GM18511 (cell line): ENCODE data around the gene VAV3.

Source experiments
- ATAC-seq: cut with Tn5 transposase; IDR thresholded peaks from one replicate; pipeline ENCODE4 v1.9.1; 2021; ENCODE audit warnings: mild to moderate bottlenecking, moderate library complexity; ENCODE audit not compliant: unreplicated experiment

Gene VAV3

GRCh38 chr1:107803579-107803978 is 161.4 kb downstream of the VAV3 start:
- ATAC-seq = no peak

DNA sequence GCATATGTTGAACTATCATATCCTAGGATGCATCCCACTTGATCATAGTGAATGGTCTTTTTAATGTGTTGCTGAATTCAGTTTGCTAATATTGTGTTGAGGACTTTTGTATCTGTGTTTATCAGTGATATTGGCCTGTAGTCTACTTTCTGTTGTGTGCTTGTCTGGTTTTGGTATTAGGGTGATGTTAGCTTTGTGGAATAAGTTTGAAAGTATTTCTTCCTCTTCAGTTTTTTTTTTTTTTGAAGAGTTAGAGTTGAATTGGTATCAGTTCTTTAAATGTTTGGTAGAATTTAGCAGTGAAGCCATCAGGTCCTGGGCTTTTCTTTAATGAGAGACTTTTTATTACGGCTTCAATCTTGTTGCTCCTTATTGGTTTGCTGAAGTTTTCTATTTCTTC is 162.3 kb downstream of the VAV3 start:
- ATAC-seq = no peak

- no peak for ATAC-seq
These were observed 169.0 kb downstream of the VAV3 start for GRCh38 chr1:107795994-107796393.

- no peak for ATAC-seq
These were observed 169.5 kb downstream of the VAV3 start for GRCh38 chr1:107795441-107795840.

DNA sequence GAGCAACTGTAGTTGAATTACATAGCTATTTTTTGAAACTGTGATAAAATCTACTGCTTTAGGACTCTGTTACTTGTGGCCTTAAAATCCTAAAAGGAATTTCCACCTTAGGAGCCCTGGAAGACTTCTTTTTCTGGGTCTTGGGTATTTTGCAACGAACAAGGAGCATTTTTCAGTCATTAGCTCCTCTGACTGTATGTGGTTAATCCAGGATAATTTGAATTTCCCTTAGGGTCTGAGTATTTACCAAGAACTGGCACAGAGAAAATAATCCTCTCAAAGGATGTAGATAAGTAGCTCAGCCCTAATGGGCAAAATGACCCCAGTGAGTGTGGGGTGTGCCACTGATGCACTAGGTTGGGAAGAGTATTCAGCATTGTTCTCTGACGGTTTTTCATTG is 170.4 kb downstream of the VAV3 start:
- ATAC-seq = no peak

- no peak for ATAC-seq
These were observed 171.0 kb downstream of the VAV3 start for GRCh38 chr1:107793896-107794453.

DNA sequence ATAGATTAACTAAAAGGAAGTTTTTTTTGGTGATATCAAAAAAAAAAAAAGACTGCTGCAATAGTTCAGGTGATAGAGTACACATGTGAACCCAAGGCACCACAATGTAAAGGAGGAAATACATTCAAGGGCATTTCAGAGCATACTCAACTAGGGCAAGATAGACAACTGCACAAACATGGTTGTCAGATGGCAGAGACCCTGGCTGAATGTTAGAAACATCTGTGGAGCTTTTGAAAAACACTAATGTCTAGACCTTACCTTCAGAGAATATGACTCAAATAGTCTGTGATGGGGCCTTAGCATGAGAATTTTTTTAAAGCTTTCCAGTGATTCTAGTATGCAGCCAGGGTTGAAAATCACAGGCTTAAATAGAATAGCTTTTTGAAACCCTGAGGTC is 173.6 kb downstream of the VAV3 start:
- no peak for ATAC-seq

DNA sequence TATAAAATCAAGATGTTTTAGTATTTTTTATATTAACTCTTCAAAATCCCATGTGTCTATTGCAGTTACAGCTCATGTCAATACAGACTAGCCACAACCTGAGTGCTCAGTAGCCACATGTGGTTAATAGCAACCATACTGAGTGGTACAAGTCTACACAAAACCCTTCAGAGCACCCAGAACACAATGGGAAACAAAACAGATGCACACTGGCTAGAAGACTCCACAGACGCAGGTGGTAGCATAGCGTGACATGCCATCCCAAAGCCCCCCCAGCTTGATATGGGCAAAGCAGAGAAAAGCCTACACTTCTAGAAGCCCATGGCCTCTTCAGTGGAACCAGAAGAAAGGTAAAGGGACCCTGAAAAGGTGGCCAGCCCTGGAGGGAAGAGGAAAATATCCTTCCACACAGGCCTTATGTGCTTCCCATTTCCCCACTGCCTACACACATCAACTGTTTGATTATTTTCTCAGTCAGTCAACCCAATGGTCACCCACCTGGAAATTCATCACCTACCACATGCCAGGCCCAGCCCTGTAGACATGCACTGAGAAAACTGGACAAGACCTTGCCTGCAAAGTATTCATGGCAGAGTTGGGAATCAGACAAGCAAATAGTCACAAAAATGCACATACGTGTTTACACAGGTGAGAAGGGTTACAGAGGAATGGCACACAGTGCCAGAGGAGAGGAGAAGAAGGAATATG is 175.0 kb downstream of the VAV3 start:
- ATAC-seq = no peak

DNA sequence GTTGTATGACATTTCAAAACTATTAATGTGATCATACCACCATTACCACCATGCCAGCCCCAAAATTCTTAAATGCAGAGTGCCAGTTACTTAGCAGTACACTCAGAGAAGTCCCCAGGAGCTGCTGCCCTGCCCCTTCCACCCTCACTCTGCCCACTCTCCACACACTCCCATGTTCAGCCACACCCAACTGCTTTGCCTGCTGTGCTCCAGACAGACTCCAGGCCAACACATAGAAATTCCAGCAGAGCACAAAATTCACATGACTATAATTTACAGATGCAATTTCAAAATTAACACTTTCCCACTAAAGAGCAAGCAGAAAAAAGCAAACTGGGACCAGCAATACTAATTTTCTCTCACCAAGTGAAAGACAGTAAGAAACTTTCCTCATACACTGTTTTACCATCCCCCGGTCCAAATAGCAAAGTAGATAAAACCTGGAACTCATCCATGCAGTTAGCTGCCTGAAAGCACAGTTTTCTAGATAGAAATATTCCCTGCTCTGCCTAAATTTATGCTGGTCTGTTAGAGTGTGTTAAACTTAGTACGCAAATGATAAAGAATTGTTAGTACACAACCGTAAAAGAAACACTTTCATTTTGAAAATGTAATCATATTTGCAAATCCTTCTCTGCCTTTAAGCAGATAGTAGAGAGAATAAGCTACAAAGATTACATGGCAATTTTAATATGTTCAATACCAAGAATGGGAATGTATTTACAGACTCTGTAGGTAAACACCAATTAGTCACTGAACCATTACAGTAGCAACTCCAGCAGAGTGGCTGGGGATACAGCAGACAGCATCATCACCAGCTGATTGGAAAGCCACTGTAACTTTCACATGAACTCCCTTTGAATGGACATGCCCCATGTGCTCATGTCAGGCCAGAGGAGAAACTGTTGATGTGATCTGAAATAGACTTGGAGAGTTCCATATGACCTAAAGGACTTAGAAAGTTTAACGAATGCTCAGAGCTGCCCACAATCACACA is 176.5 kb downstream of the VAV3 start:
- ATAC-seq = no peak

GRCh38 chr1:107787299-107787698 is 177.7 kb downstream of the VAV3 start:
- no peak for ATAC-seq

DNA sequence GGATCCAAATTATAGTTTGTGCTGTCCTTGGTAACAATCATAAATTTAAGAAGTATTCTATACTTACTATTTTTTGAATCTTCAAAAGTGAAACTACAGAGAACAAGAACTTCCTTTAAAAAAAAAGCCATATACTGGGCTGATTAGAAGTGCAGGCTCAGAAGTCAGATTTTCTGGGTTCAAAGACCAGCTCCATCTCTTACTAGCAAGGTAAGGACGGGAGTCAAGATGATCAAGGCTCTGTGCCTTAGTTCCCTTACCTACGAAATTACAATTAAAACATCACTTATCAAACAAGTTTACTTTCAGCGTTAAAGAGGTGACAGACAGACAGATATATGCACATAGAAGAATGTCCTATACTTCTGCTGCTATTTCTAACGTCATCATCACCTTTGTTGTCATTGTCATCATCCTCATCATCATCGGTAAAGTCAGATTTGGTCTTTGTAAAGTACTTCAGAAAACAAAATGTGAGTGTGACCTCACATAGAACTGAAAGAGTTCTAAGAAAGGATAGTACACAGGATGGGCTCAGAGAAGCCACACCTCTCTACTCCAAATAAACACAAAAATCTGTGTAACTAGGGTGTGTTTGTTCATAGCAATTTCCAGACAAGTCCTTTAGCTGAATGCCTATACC is 178.7 kb downstream of the VAV3 start:
- no peak for ATAC-seq

- no peak for ATAC-seq
These were observed 179.3 kb downstream of the VAV3 start for GRCh38 chr1:107785496-107786202.

DNA sequence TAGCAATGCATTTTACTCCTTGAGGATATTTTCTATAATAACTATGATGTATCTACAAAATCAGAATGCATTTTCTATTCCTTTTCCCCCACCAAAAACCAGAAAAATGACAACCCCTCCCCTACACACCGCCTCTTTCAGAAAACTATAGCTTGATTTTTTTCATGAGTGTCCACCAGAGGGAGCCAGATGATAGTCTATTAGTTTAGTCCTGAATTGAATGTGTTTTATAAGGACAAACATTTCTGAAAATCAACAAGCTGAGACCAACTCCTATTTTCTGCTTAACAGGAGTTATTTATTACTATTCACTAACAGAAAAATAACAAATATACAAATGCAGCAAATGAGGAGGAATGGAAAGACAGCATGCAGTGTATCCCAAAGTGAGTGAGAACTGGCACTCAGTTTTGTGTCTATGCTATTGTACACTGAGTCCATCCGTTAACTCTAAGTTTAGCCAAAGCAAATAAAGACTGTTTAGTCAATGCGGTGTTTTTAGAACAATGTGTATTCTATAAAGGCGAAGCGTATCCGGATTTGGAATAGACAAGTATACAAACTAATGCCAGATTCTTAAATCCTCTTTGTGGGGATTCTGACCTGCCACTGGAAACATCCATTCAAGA is 182.6 kb downstream of the VAV3 start:
- ATAC-seq = no peak

DNA sequence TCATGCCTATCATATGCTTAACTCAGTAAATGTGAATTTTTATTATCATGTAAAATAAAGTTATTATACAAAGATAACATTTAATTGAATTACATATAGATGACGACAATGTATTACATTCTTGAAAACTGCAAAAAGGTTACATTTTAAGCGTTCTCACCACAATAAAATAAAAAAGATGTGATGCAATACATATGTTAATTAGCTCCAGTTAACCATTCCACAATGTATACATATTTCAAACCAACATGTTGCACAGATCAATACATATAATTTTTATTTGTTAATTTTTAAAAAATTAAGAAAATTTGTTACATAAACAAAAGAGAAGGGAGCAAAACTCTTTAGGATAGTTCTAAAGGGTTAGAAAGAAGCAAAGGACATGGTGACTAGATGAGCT is 183.7 kb downstream of the VAV3 start:
- no peak for ATAC-seq

DNA sequence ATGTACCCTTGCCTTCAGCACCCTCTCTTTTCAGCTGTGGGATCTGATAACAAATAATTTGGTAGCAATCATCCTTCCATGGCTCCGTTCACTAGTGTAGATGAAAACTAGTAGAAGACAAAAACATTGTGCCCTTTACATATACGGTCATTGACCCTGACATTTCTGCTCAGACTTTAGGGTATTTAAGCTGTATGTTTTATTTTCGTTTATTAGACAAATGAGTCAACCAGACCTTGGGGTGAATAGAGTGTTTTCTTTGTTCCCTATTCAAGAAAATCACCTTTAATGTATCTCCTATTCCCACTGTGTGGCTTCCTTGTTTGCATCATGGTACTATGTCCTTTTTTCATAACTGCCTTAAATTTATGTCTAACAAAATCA is 187.3 kb downstream of the VAV3 start:
- ATAC-seq = peak; percentile 34

DNA sequence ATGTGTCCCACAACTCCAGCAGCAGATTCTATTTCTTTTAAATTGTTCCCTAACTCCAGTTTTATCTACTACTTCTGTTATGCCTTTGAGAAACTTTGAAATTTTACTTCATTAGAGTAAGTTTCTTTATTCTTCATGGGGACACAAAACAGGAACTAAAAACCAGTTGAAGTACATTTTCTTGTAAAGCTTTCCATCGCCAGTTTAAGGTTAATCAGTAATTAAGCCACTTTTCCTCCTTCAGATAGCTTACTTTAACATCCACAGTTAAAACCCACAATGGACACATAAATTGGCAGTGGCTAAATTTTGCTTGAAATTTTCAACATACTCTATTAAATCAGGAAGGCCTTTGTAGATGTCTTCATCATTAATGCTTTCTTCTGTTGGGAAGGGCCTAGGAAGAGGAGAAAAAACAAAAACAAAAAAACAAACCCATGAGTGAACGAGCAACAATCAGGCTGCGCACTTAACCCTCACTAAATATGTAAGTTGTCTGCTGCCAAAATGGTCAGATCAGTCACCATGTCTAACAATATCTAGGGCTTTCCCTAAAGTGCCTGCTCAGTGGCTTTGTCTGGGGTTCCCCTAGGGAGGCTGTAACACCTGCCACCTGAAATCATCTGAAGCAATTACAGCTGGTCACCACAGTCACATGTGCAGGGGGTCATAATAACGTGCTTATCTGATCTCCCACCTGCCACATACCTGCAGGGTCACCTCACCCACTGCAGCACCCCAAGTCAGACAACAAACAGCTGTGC is 187.9 kb downstream of the VAV3 start:
- ATAC-seq = peak; percentile 92

- no peak for ATAC-seq
These were observed 193.6 kb downstream of the VAV3 start for GRCh38 chr1:107771377-107771776.

- no peak for ATAC-seq
These were observed 197.8 kb downstream of the VAV3 start for GRCh38 chr1:107767156-107767582.

DNA sequence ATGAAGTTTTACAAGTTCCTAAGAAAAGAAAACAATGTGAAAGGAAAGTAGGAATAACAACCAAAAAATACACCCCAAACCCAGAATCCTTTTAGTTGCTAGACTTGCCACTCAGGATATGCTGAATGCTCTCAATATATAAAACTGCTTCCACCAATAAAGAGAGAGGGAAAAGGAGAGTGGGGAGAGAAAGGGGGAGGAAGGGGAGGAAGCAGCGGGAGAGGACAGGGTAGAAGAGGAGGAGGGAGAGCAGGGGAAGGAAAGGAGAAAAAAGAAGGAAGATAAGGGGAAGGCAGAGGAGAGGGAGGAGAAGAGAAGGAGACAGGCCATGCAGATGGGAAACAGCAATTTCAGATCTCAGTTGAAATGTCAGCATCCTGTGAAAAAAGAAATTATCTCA is 198.4 kb downstream of the VAV3 start:
- no peak for ATAC-seq
